Spleen (tissue), 11 donors: ENCODE results near the gene EXOC6B. TPM values are rescaled to one million over a fixed set of nuclear protein-coding genes. Genes with fewer than 3 reads are reported as not detected.
A peak's percentile ranks its signal among the peaks of the same experiment; 100 is the strongest.

ENCODE experiments used
- DNase-seq: peaks from one replicate; pipeline ENCODE4 v3.0.0-alpha.2; 2020
- H3K27ac ChIP-seq, 8 donors: fragments of 200-600 bp; sonication (generic) in 7 of 8; 1 replicate in 4 of 8; 2 replicates in 4 of 8; pipeline versions ENCODE4 v1.5.0 to v1.8.0; 2016 to 2021; ENCODE audit warnings: inconsistent platforms in 4 of 8, mild to moderate bottlenecking in 4 of 8, moderate library complexity in 1 of 8
- H3K27me3 ChIP-seq, 7 donors: fragments of 200-600 bp; sonication (generic) in 6 of 7; replicated peaks in 1 of 7; 1 replicate in 4 of 7; 2 replicates in 3 of 7; pipeline versions ENCODE4 v1.5.0 to v1.8.0; 2016 to 2021; ENCODE audit warnings: inconsistent platforms in 3 of 7, mild to moderate bottlenecking in 1 of 7
- H3K36me3 ChIP-seq, 6 donors: fragments of 200-600 bp; sonication (generic) in 5 of 6; 1 replicate in 4 of 6; 2 replicates in 2 of 6; pipeline versions ENCODE4 v1.5.0 to v1.8.0; 2016 to 2021; ENCODE audit warnings: inconsistent platforms in 2 of 6
- H3K4me1 ChIP-seq, 6 donors: fragments of 200-600 bp; sonication (generic) in 5 of 6; 1 replicate in 3 of 6; 2 replicates in 3 of 6; pipeline versions ENCODE4 v1.5.0 to v1.8.0; 2016 to 2021; ENCODE audit warnings: inconsistent platforms in 3 of 6
- H3K4me3 ChIP-seq, 8 donors: fragments of 200-600 bp; sonication (generic) in 7 of 8; 1 replicate in 4 of 8; 2 replicates in 4 of 8; pipeline versions ENCODE4 v1.5.0 to v1.8.0; 2016 to 2021; ENCODE audit warnings: inconsistent platforms in 4 of 8, mild to moderate bottlenecking in 4 of 8, moderate library complexity in 2 of 8
- H3K9me3 ChIP-seq, 8 donors: fragments of 200-600 bp; sonication (generic) in 7 of 8; 1 replicate in 4 of 8; 2 replicates in 4 of 8; pipeline versions ENCODE4 v1.5.0 to v1.8.0; 2016 to 2021; ENCODE audit warnings: inconsistent platforms in 4 of 8
- POLR2A ChIP-seq, 3 donors: fragments of 450-650 bp; IDR thresholded peaks; one replicate each; pipeline ENCODE4 v1.5.1; 2017; ENCODE audit warnings: antibody characterized with exemption in 3 of 3, mild to moderate bottlenecking in 1 of 3
- POLR2AphosphoS5 ChIP-seq, 3 donors: sonication (generic); formaldehyde crosslinking; IDR thresholded peaks; one replicate each; pipeline ENCODE4 v1.5.1; 2017; ENCODE audit warnings: antibody characterized with exemption in 3 of 3
- WGBS, 5 donors: extraction: QIAGEN DNeasy Blood & Tissue Kit in 3 of 5; methylation state at CpG; one replicate each; pipeline versions ENCODE4 v1.1.5 to v1.1.7; 2013 to 2018; 5-methylcytosine and 5-hydroxymethylcytosine counted together
- intact Hi-C: fragments of 100-400 bp; cut with DNase I; formaldehyde crosslinking; loops from one replicate; pipeline ENCODE4 v1.15.0; 2023; ENCODE audit warnings: low total_unique reads
- polyA plus RNA-seq, 3 donors: library from polyadenylated mRNA; stranded (reverse); fragments of 200-250 nt; gene quantifications; one replicate each; pipeline ENCODE4 v1.2.1, GENCODE V29; 2013
- total RNA-seq, 7 donors: library from RNA; depleted of rRNA in 3 of 7; stranded (reverse); fragments of >200 nt in 3 of 7; fragmentation: NEBNext Ultra II Directional in 4 of 7; extraction: Animal tissue kit (Norgen Biotek cat#: 25700) in 4 of 7; gene quantifications; one replicate each; pipeline versions ENCODE4 v1.1.0 to v1.2.1, GENCODE V29; 2016 to 2021
- TF ChIP-seq, protein P1 (sequence below), 11 experiments: fragments of 200-600 bp in 7 of 11; fragments of 450-650 bp in 4 of 11; sonication (generic) in 4 of 11; IDR thresholded peaks in 8 of 11; conservative IDR thresholded peaks in 3 of 11; 1 replicate in 7 of 11; 2 replicates in 4 of 11; pipeline versions ENCODE4 v1.4.0 to v1.8.0; 2016 to 2021; ENCODE audit warnings: antibody characterized with exemption in 11 of 11, inconsistent platforms in 4 of 11, mild to moderate bottlenecking in 1 of 11
- donor health status: healthy with polysubstance abuse.
- donor health status: DM: no; HTN: no; CAD: no; lungs with moderate emphysema.
- donor health status: DM: no; HTN: no; CAD: no.
- donor health status: Bipolar disorder and iron deficiency.
- donor health status: healthy.
- donor health status: DM: no; HTN: no; CAD: no.
- donor health status: DM: yes; HTN: yes; CAD: no.

The EXOC6B gene
- total and polyA plus RNA-seq, 10 donors, result 1.0 to 27.9 (median 18.0) TPM

- intact Hi-C loops, result no loop called here
- peaks cover 0 to 23% (median 0%) of the 10 kb centered on the region in 7 donors for H3K27me3 ChIP-seq
- no peak overlapping the region for H3K4me3 ChIP-seq
- H3K27ac ChIP-seq, result no peak overlapping the region
- H3K36me3 ChIP-seq, result no peaks in the 10 kb centered on the region
- WGBS, 5 donors, result 71 to 85% (median 77%) methylated on average over 9 to 10 of the region's 10 CpGs
- no peaks in the 10 kb centered on the region for H3K9me3 ChIP-seq
- TF ChIP-seq POLR2A (IDR thresholded peaks at IDR 0.05) (no peak), POLR2AphosphoS5 (IDR thresholded peaks at IDR 0.05) (no peak)
- TF ChIP-seq, protein P1, sequence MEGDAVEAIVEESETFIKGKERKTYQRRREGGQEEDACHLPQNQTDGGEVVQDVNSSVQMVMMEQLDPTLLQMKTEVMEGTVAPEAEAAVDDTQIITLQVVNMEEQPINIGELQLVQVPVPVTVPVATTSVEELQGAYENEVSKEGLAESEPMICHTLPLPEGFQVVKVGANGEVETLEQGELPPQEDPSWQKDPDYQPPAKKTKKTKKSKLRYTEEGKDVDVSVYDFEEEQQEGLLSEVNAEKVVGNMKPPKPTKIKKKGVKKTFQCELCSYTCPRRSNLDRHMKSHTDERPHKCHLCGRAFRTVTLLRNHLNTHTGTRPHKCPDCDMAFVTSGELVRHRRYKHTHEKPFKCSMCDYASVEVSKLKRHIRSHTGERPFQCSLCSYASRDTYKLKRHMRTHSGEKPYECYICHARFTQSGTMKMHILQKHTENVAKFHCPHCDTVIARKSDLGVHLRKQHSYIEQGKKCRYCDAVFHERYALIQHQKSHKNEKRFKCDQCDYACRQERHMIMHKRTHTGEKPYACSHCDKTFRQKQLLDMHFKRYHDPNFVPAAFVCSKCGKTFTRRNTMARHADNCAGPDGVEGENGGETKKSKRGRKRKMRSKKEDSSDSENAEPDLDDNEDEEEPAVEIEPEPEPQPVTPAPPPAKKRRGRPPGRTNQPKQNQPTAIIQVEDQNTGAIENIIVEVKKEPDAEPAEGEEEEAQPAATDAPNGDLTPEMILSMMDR (IDR thresholded peaks at IDR 0.05 in 8 of 11, conservative IDR thresholded peaks at IDR 0.05 in 3 of 11), result no peak
- H3K4me1 ChIP-seq, result peaks cover 0 to 23% (median 14%) of the 10 kb centered on the region in 6 donors
- DNase-seq, result no peak
These were observed 691.3 kb downstream of the EXOC6B start for GRCh38 chr2:72134408-72134996.

DNA sequence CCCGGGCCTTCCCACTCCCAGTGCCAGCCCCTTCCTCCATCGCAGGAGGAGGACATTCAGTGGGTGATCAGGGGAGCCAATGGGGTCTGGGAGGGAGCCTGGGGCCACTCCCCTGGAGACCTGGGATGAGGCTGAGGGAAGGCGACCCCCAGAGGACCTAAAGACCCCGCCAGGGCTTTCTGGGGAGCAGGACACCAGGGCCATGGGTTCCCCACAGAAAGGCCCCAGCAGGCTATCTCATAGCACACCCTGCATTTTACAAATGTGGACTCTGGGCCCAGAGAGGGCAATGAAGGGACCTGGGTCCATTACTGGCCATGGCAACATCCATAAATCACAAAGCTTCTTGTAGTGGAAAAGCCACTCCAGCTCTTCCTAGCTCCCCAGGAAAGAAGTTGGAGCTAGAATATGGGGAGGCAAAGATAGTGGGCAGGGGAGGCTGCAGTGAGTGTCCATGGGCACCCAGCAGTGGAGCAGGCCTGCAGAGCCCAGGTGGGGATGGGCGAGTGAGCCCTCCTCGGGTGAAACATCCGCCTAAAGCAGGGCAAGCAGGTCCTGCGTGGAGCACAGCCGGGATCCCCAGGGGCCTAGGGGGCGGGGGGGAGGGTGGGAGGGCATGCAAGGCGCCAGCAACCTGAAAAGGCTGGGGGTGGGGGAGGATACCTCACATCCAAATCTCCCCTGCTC lies 692.0 kb downstream of the EXOC6B start:
- no peak overlapping the region for H3K27ac ChIP-seq
- TF ChIP-seq POLR2AphosphoS5 (IDR thresholded peaks at IDR 0.05) (no peak), POLR2A (IDR thresholded peaks at IDR 0.05) (no peak)
- TF ChIP-seq, protein P1 (IDR thresholded peaks at IDR 0.05 in 8 of 11, conservative IDR thresholded peaks at IDR 0.05 in 3 of 11), result no peak
- no peak overlapping the region for H3K4me3 ChIP-seq
- H3K9me3 ChIP-seq, result no peaks in the 10 kb centered on the region
- H3K36me3 ChIP-seq, result no peaks in the 10 kb centered on the region
- peaks cover 0 to 23% (median 0%) of the 10 kb centered on the region in 7 donors for H3K27me3 ChIP-seq
- peak; percentile 62 for DNase-seq
- intact Hi-C loops, result no loop called here
- H3K4me1 ChIP-seq, result peaks cover 0 to 17% (median 13%) of the 10 kb centered on the region in 6 donors
- 78 to 86% (median 80%) methylated on average over 9 to 11 of the region's 11 CpGs for WGBS, 5 donors

DNA sequence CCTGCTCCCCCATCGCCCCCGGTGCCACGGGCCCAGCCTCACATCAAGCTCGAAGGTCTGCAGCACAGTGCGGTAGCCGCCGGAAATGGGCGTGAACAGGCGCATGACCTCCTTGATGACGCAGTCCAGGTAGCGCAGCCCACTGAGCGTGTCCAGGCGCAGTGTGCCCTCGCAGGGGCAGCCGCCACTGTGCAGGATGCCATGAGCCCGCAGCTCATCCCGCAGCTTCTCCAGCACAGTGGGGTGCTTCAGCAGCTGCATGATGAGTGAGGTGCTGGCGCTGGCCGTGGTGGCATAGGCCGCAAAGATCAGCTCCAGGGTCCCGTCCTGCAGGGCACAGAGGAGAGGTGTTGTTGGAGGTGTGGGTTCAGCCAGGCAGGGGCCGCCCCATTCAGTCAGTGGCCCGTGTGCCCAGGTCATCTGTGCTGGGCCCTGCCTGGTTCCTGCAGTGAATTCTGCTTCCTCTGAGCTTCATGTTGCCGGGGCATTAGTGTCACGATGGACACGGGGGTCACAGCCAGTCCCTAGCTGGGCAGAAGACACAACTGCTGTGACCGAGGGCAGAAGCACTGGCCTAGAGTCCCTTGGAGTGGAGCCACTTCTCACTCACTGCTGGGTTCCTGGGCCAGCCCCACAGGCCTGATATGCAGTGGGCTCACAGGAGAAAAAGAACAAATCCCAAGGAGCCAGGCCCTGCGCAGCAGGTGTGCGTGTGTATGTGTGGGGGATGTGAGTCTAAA lies 692.7 kb downstream of the EXOC6B start:
- H3K4me1 ChIP-seq, result peaks cover 0 to 12% (median 9%) of the 10 kb centered on the region in 6 donors
- intact Hi-C loops, result no loop called here
- 86 to 96% (median 94%) methylated on average over 11 to 29 of the region's 29 CpGs for WGBS, 5 donors
- peaks cover 0 to 23% (median 0%) of the 10 kb centered on the region in 7 donors for H3K27me3 ChIP-seq
- DNase-seq, result peak; percentile 73
- H3K36me3 ChIP-seq, result no peaks in the 10 kb centered on the region
- H3K27ac ChIP-seq, result no peak overlapping the region
- H3K9me3 ChIP-seq, result no peaks in the 10 kb centered on the region
- H3K4me3 ChIP-seq, result no peak overlapping the region
- TF ChIP-seq POLR2AphosphoS5 (IDR thresholded peaks at IDR 0.05), result no peak
- TF ChIP-seq, protein P1 (IDR thresholded peaks at IDR 0.05 in 8 of 11, conservative IDR thresholded peaks at IDR 0.05 in 3 of 11), result no peak
- no peak for TF ChIP-seq POLR2A (IDR thresholded peaks at IDR 0.05)
